Neural cell (in vitro differentiated cells): Measurements from ENCODE around the gene C14orf39. TPM values are rescaled to one million over a fixed set of nuclear protein-coding genes. Genes with fewer than 3 reads are reported as not detected.

ENCODE experiments used
- H2AFZ ChIP-seq: fragments of 200-600, 300-800 bp; sonication (generic), shearing (Covaris generic); 2 replicates; pipeline ENCODE4 v1.6.0; 2014; ENCODE audit warnings: low read depth, mild to moderate bottlenecking, antibody characterized with exemption, low read length, moderate library complexity
- H3F3A ChIP-seq: fragments of 200-600 bp; shearing (Covaris generic); 2 replicates; pipeline ENCODE4 v1.6.1; 2016; ENCODE audit warnings: mild to moderate bottlenecking, moderate library complexity, mixed read lengths, antibody characterized with exemption, low read length; ENCODE audit not compliant: insufficient read depth, poor library complexity, severe bottlenecking
- H3K27ac ChIP-seq: fragments of 200-600, 300-800 bp; sonication (generic), shearing (Covaris generic); 2 replicates; pipeline ENCODE4 v1.5.1; 2014; ENCODE audit warnings: mild to moderate bottlenecking, low read length, moderate library complexity
- H3K27me3 ChIP-seq: fragments of 300-800, 200-600 bp; sonication (generic), shearing (Covaris generic); 2 replicates; pipeline ENCODE4 v1.6.0; 2014; ENCODE audit warnings: mild to moderate bottlenecking, low read depth, low read length, moderate library complexity; ENCODE audit not compliant: insufficient read depth
- H3K36me3 ChIP-seq: fragments of 300-800, 200-600 bp; sonication (generic), shearing (Covaris generic); 2 replicates; pipeline ENCODE4 v1.5.1; 2014; ENCODE audit warnings: mild to moderate bottlenecking, antibody characterized with exemption, low read length, moderate library complexity; ENCODE audit not compliant: insufficient read depth
- H3K4me2 ChIP-seq: fragments of 300-800, 200-600 bp; sonication (generic), shearing (Covaris generic); 2 replicates; pipeline ENCODE4 v1.6.0; 2014; ENCODE audit warnings: mild to moderate bottlenecking, low read length
- H3K4me3 ChIP-seq: fragments of 300-800, 200-600 bp; sonication (generic), shearing (Covaris generic); 2 replicates; pipeline ENCODE4 v1.5.1; 2014; ENCODE audit warnings: mild to moderate bottlenecking, low read length, moderate library complexity
- H3K79me2 ChIP-seq: fragments of 200-600 bp; shearing (Covaris generic); replicated peaks from 2 replicates; pipeline ENCODE4 v1.6.0; 2014; ENCODE audit warnings: mild to moderate bottlenecking, low read length, moderate library complexity; ENCODE audit not compliant: insufficient read depth
- H3K9ac ChIP-seq: fragments of 300-800, 200-600 bp; sonication (generic), shearing (Covaris generic); 2 replicates; pipeline ENCODE4 v1.6.1; 2016; ENCODE audit warnings: mild to moderate bottlenecking, low read length, mixed read lengths
- H3K9me2 ChIP-seq: fragments of 200-600 bp; shearing (Covaris generic); 2 replicates; pipeline ENCODE4 v1.6.1; 2016; ENCODE audit warnings: mild to moderate bottlenecking, low read length, mixed read lengths; ENCODE audit not compliant: insufficient read depth
- H3K9me3 ChIP-seq: fragments of 200-600, 300-800 bp; sonication (generic), shearing (Covaris generic); 2 replicates; pipeline ENCODE4 v1.6.1; 2016; ENCODE audit warnings: mild to moderate bottlenecking, mixed run types, low read length, moderate library complexity, mixed read lengths
- H4K20me1 ChIP-seq: fragments of 200-600 bp; shearing (Covaris generic); 2 replicates; pipeline ENCODE4 v1.6.1; 2016; ENCODE audit warnings: mild to moderate bottlenecking, mixed run types; ENCODE audit not compliant: insufficient read depth
- EP300 ChIP-seq: fragments of 450-650 bp; conservative IDR thresholded peaks from 2 replicates; pipeline ENCODE4 v1.6.1; 2014; ENCODE audit warnings: antibody characterized with exemption, mild to moderate bottlenecking, moderate library complexity; ENCODE audit not compliant: poor library complexity, severe bottlenecking
- EZH2 ChIP-seq: fragments of 200-600, 300-800 bp; shearing (Covaris generic), sonication (generic); IDR thresholded peaks from 2 replicates; pipeline ENCODE4 v1.6.1; 2014; ENCODE audit warnings: antibody characterized with exemption, low read length, borderline replicate concordance, mild to moderate bottlenecking; ENCODE audit not compliant: insufficient read depth, poor library complexity, severe bottlenecking
- MXI1 ChIP-seq: fragments of 450-650 bp; conservative IDR thresholded peaks from 2 replicates; pipeline ENCODE4 v1.6.1; 2014; ENCODE audit warnings: antibody characterized with exemption, mild to moderate bottlenecking; ENCODE audit not compliant: poor library complexity, severe bottlenecking
- POLR2AphosphoS5 ChIP-seq: IDR thresholded peaks from 2 replicates; pipeline ENCODE4 v1.6.1; 2012
- RAD21 ChIP-seq: fragments of 450-650 bp; conservative IDR thresholded peaks from 2 replicates; pipeline ENCODE4 v1.6.1; 2014; ENCODE audit warnings: antibody characterized with exemption, mild to moderate bottlenecking, moderate library complexity
- SMC3 ChIP-seq: fragments of 450-650 bp; conservative IDR thresholded peaks from 2 replicates; pipeline ENCODE4 v1.6.1; 2014; ENCODE audit warnings: antibody characterized with exemption, mild to moderate bottlenecking, moderate library complexity; ENCODE audit not compliant: poor library complexity
- TAF1 ChIP-seq: IDR thresholded peaks from 2 replicates; pipeline ENCODE4 v1.6.1; 2012; ENCODE audit warnings: low read depth
- polyA plus RNA-seq: library from polyadenylated mRNA; depleted of rRNA; stranded (reverse); fragments of >200 nt; gene quantifications from 2 replicates; pipeline ENCODE4 v1.2.3, GENCODE V29; 2014
- TF ChIP-seq, protein P1 (sequence below): IDR thresholded peaks from 2 replicates; pipeline ENCODE4 v1.6.1; 2012; ENCODE audit warnings: borderline replicate concordance
- TF ChIP-seq, protein P2 (sequence below): fragments of 450-650 bp; IDR thresholded peaks from 2 replicates; pipeline ENCODE4 v1.5.1; 2014; ENCODE audit warnings: antibody characterized with exemption, mild to moderate bottlenecking, moderate library complexity; ENCODE audit not compliant: poor library complexity, severe bottlenecking

C14orf39 gene
- polyA plus RNA-seq, 1 donor from 2014 or later: 0.12 TPM

DNA sequence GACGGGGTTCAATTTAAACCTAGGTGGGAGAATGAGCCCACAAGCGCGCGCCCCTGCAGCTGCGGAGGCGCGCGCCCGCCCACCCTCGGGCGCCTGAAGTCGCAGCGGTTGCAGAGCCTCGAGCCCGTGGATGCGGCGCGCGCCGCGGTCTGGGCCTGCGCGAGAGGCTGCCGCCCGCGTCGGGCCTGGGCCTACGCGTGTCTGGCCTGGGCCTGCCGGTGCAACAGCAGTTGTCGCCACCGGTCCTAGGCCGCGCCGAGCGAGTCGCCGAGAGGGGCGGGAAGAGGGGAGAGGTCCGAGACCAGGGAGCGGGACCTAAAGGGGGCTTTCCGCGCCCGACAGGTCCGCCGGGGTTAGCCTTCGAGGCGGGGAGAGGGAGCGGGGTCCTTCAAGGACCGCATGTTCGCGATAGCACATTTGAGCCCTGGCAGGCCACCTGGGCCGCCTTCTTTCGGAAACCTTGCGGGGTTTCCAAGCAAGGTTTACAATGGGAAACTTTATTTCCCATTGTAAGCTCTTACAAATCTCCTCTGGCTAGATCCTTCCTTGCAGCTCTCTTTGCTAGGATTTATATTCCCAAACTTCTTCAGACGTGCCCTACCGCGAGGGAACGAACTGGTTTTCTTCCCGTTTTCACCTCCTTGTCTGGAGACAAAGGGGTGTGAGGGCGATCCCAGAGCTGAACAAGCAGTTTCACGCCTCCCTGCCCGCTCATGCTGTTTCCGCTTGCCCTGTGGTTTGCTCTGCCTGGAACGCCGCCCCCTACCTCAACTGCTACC lies 29.8 kb upstream of the C14orf39 start:
- Histone ChIP-seq H3K79me2 (no peaks in the 10 kb centered on the region), H4K20me1 (no peaks in the 10 kb centered on the region), H2AFZ (no peak overlapping the region), H3K9ac (no peak overlapping the region), H3K36me3 (no peaks in the 10 kb centered on the region), H3K4me2 (no peak overlapping the region), H3F3A (no peaks in the 10 kb centered on the region), H3K9me3 (peaks cover 10% of the 10 kb centered on the region), H3K27me3 (peaks cover 70% of the 10 kb centered on the region), H3K4me3 (peak overlapping the region; percentile 64), H3K9me2 (no peaks in the 10 kb centered on the region), H3K27ac (no peak overlapping the region)
- TF ChIP-seq SMC3: no peak
- TF ChIP-seq RAD21: no peak
- no peak for TF ChIP-seq EZH2
- TF ChIP-seq, protein P1, sequence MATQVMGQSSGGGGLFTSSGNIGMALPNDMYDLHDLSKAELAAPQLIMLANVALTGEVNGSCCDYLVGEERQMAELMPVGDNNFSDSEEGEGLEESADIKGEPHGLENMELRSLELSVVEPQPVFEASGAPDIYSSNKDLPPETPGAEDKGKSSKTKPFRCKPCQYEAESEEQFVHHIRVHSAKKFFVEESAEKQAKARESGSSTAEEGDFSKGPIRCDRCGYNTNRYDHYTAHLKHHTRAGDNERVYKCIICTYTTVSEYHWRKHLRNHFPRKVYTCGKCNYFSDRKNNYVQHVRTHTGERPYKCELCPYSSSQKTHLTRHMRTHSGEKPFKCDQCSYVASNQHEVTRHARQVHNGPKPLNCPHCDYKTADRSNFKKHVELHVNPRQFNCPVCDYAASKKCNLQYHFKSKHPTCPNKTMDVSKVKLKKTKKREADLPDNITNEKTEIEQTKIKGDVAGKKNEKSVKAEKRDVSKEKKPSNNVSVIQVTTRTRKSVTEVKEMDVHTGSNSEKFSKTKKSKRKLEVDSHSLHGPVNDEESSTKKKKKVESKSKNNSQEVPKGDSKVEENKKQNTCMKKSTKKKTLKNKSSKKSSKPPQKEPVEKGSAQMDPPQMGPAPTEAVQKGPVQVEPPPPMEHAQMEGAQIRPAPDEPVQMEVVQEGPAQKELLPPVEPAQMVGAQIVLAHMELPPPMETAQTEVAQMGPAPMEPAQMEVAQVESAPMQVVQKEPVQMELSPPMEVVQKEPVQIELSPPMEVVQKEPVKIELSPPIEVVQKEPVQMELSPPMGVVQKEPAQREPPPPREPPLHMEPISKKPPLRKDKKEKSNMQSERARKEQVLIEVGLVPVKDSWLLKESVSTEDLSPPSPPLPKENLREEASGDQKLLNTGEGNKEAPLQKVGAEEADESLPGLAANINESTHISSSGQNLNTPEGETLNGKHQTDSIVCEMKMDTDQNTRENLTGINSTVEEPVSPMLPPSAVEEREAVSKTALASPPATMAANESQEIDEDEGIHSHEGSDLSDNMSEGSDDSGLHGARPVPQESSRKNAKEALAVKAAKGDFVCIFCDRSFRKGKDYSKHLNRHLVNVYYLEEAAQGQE: no peak
- TF ChIP-seq, protein P2, sequence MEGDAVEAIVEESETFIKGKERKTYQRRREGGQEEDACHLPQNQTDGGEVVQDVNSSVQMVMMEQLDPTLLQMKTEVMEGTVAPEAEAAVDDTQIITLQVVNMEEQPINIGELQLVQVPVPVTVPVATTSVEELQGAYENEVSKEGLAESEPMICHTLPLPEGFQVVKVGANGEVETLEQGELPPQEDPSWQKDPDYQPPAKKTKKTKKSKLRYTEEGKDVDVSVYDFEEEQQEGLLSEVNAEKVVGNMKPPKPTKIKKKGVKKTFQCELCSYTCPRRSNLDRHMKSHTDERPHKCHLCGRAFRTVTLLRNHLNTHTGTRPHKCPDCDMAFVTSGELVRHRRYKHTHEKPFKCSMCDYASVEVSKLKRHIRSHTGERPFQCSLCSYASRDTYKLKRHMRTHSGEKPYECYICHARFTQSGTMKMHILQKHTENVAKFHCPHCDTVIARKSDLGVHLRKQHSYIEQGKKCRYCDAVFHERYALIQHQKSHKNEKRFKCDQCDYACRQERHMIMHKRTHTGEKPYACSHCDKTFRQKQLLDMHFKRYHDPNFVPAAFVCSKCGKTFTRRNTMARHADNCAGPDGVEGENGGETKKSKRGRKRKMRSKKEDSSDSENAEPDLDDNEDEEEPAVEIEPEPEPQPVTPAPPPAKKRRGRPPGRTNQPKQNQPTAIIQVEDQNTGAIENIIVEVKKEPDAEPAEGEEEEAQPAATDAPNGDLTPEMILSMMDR: no peak
- no peak for TF ChIP-seq POLR2AphosphoS5
- TF ChIP-seq EP300: no peak
- TF ChIP-seq TAF1: no peak
- no peak for TF ChIP-seq MXI1

DNA sequence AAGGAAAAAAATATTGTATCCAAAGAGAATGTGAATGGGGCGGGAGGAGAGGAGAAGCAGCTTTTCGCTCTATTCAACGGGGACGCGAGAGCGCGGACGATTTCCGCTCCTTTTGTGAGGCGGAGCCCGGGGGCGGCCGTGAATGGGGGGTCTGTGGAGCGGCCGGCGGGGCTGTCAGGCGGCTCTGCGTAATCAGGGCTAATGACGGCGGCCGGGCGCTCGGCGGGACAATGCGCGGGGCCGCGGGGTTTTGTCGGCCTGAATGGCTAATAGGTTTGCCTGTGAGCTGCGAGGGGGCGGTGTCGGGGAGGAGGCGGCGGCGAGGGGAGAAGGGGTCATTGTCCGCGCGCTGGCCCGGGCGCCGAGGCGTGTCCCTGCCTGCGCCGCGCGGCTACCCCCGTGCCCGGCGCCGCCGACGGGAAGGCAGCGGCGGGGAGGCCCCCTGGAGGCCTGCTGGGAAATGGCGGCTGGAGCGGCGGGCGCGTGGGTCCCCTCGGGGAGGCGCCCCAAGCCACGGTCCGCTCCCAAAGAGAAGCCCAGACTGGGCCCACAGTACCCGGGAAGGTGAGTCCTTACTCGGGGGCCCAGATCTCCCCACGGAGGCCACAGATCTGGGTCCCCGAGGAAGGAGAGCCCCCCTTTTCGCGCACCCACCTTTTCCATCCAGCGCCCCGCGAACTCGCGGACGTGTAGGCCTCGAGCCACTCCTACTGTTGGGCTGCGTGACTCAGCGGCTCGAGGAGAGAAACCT lies 29.1 kb upstream of the C14orf39 start:
- Histone ChIP-seq H3K4me3 (peak overlapping the region; percentile 64), H3K36me3 (no peaks in the 10 kb centered on the region), H3K9ac (peak overlapping the region; percentile 47), H4K20me1 (no peaks in the 10 kb centered on the region), H3F3A (no peaks in the 10 kb centered on the region), H3K27me3 (peaks cover 78% of the 10 kb centered on the region), H3K79me2 (no peaks in the 10 kb centered on the region), H3K9me3 (peaks cover 10% of the 10 kb centered on the region), H3K9me2 (no peaks in the 10 kb centered on the region), H3K27ac (no peak overlapping the region), H2AFZ (no peak overlapping the region), H3K4me2 (peak overlapping the region; percentile 70)
- no peak for TF ChIP-seq RAD21
- no peak for TF ChIP-seq EP300
- TF ChIP-seq SMC3: peak; percentile 20
- TF ChIP-seq MXI1: no peak
- TF ChIP-seq EZH2: peak; percentile 85
- TF ChIP-seq, protein P1: no peak
- TF ChIP-seq POLR2AphosphoS5: peak; percentile 50
- TF ChIP-seq, protein P2: peak; percentile 59
